Measurements from ENCODE around the gene CDK9. TPM values are rescaled to one million over a fixed set of nuclear protein-coding genes. Genes with fewer than 3 reads are reported as not detected.

The CDK9 gene
- total RNA-seq, 1 donor from 2014 or later = 104 TPM

GRCh38 chr9:127779136-127779981 is 6.5 kb upstream of the CDK9 start:
- intact Hi-C loops (cut with micrococcal nuclease) = no loop called here

GRCh38 chr9:127780126-127780885 is 5.5 kb upstream of the CDK9 start:
- intact Hi-C loops (cut with micrococcal nuclease) = loop anchor here (5.0 kb wide), 1 partner anchor 247 kb away; no protein-coding TSS in a partner anchor

GRCh38 chr9:127780909-127781308 is 4.9 kb upstream of the CDK9 start:
- intact Hi-C loops (cut with micrococcal nuclease) = loop anchor here (5.0 kb wide), 1 partner anchor 246 kb away; no protein-coding TSS in a partner anchor

- intact Hi-C loops (cut with micrococcal nuclease) = loop anchor here (5.0 kb wide), 1 partner anchor 245 kb away; no protein-coding TSS in a partner anchor
Measured at GRCh38 chr9:127781806-127782205, 4.0 kb upstream of the CDK9 start.

GRCh38 chr9:127783111-127784008 is 2.5 kb upstream of the CDK9 start:
- intact Hi-C loops (cut with micrococcal nuclease) = loop anchor here (2.0 to 5.0 kb wide), 2 partner anchors 133 to 244 kb away; partner anchors contain the start of gene ST6GALNAC4

GRCh38 chr9:127785023-127785932 is 556 bp upstream of the CDK9 start:
- intact Hi-C loops (cut with micrococcal nuclease) = loop anchor here (1.0 to 2.0 kb wide), 4 partner anchors 9 to 132 kb away; partner anchors contain the start of genes ST6GALNAC4 and TOR2A

GRCh38 chr9:127786773-127787104 is 905 bp downstream of the CDK9 start:
- intact Hi-C loops (cut with micrococcal nuclease) = loop anchor here (1.0 to 2.0 kb wide), 2 partner anchors 16 to 84 kb away; partner anchors contain the start of gene FPGS

GRCh38 chr9:127788337-127789011 is 2.6 kb downstream of the CDK9 start:
- intact Hi-C loops (cut with micrococcal nuclease) = no loop called here

GRCh38 chr9:127789179-127789578 is 3.3 kb downstream of the CDK9 start:
- intact Hi-C loops (cut with micrococcal nuclease) = no loop called here

- intact Hi-C loops (cut with micrococcal nuclease) = no loop called here
Measured at GRCh38 chr9:127790094-127790855, 4.4 kb downstream of the CDK9 start.

GRCh38 chr9:127791085-127791484 is 5.3 kb downstream of the CDK9 start:
- intact Hi-C loops (cut with micrococcal nuclease) = no loop called here

- intact Hi-C loops (cut with micrococcal nuclease) = no loop called here
Measured at GRCh38 chr9:127792417-127793031, 6.7 kb downstream of the CDK9 start.

- intact Hi-C loops (cut with micrococcal nuclease) = no loop called here
Measured at GRCh38 chr9:127793093-127793708, 7.4 kb downstream of the CDK9 start.

GRCh38 chr9:127794001-127794791 is 8.4 kb downstream of the CDK9 start:
- intact Hi-C loops (cut with micrococcal nuclease) = no loop called here

- intact Hi-C loops (cut with micrococcal nuclease) = no loop called here
Measured at GRCh38 chr9:127796225-127796813, 10.5 kb downstream of the CDK9 start.

- intact Hi-C loops (cut with micrococcal nuclease) = no loop called here
Measured at GRCh38 chr9:127796852-127797370, 11.1 kb downstream of the CDK9 start.
